ENCODE measurements around the gene ST8SIA1. TPM values are rescaled to one million over a fixed set of nuclear protein-coding genes. Genes with fewer than 3 reads are reported as not detected.

The ST8SIA1 gene
- total RNA-seq, 1 experiment from 2014 or later: not detected

GRCh38 chr12:22318108-22318737 lies 16.3 kb downstream of the ST8SIA1 start:
- Histone ChIP-seq H3K14ac (ENCODE audit: insufficient read depth, low read length) (no peak overlapping the region), H3T11ph (ENCODE audit: low read length) (no peak overlapping the region), H3K23ac (ENCODE audit: insufficient read length, low read depth, low read length) (no peak overlapping the region), H2AK5ac (ENCODE audit: insufficient read length, low read length) (no peak overlapping the region), H2AFZ (ENCODE audit: low read length) (no peak overlapping the region), H3K23me2 (ENCODE audit: insufficient read length, low read depth, low read length, poor library complexity, severe bottlenecking) (no peaks in the 10 kb centered on the region), H3K27me3 (ENCODE audit: insufficient read depth, low read length) (no peaks in the 10 kb centered on the region), H3K79me1 (ENCODE audit: insufficient read depth, low read depth, low read length, poor library complexity, severe bottlenecking) (no peaks in the 10 kb centered on the region), H4K8ac (replicated peaks; ENCODE audit: insufficient read length, low read depth, low read length) (no peak overlapping the region), H3K18ac (ENCODE audit: insufficient read length, low read depth, low read length) (no peak overlapping the region), H2BK5ac (ENCODE audit: insufficient read length, low read length) (no peak overlapping the region), H4K20me1 (ENCODE audit: control insufficient read depth, insufficient read depth, insufficient read length) (no peaks in the 10 kb centered on the region), H2BK12ac (ENCODE audit: insufficient read length, low read depth, low read length) (no peak overlapping the region), H2BK20ac (ENCODE audit: low read depth, low read length, poor library complexity, severe bottlenecking) (no peak overlapping the region), H3K4me1 (ENCODE audit: insufficient read depth, low read length) (no peaks in the 10 kb centered on the region), H2BK120ac (ENCODE audit: low read depth, low read length, poor library complexity, severe bottlenecking) (no peak overlapping the region), H2BK15ac (ENCODE audit: low read depth, low read length) (no peak overlapping the region), H4K5ac (ENCODE audit: insufficient read length, low read depth, low read length) (no peak overlapping the region), H3K9ac (ENCODE audit: extremely low read depth, insufficient read length, low read length) (no peak overlapping the region), H3K56ac (ENCODE audit: insufficient read length, low read depth, low read length) (no peak overlapping the region), H3K79me2 (ENCODE audit: insufficient read depth, low read length) (no peaks in the 10 kb centered on the region), H3K4me2 (ENCODE audit: insufficient read depth, insufficient read length, low read length) (no peak overlapping the region), H3K4ac (ENCODE audit: low read depth, low read length) (no peak overlapping the region), H4K91ac (ENCODE audit: insufficient read length, low read depth, low read length) (no peak overlapping the region), H3K27ac (ENCODE audit: insufficient read length, low read depth, low read length) (no peak overlapping the region), H3K9me3 (ENCODE audit: control insufficient read depth, low read depth, low read length) (no peaks in the 10 kb centered on the region)
- H3K36me3 Mint-ChIP-seq (ENCODE audit: insufficient read depth in 1 of 3, low read depth in 3 of 3): no peaks in the 10 kb centered on the region
- H3K4me3 Mint-ChIP-seq: no peak overlapping the region
- H3K27ac Mint-ChIP-seq: no peak overlapping the region
- H3K9me3 Mint-ChIP-seq: no peaks in the 10 kb centered on the region
- no peak for DNase-seq
- TF ChIP-seq CTCF (conservative IDR thresholded peaks at IDR 0.05): no peak
- H3K27me3 Mint-ChIP-seq (ENCODE audit: low read depth): peaks cover 2% of the 10 kb centered on the region; the same call in 1 of the 2 replicates
- peaks cover 10 to 14% of the 10 kb centered on the region in 2 experiments for H3K4me1 Mint-ChIP-seq
- WGBS (ENCODE audit: extremely low coverage, insufficient read length, low lambda C conversion rate): no CpG with 5 or more reads among the region's 4 CpGs
